ENCODE measurements around the gene FFAR1. TPM values are rescaled to one million over a fixed set of nuclear protein-coding genes. Genes with fewer than 3 reads are reported as not detected.

The FFAR1 gene
- total and polyA plus RNA-seq, 11 donors, result not detected

DNA sequence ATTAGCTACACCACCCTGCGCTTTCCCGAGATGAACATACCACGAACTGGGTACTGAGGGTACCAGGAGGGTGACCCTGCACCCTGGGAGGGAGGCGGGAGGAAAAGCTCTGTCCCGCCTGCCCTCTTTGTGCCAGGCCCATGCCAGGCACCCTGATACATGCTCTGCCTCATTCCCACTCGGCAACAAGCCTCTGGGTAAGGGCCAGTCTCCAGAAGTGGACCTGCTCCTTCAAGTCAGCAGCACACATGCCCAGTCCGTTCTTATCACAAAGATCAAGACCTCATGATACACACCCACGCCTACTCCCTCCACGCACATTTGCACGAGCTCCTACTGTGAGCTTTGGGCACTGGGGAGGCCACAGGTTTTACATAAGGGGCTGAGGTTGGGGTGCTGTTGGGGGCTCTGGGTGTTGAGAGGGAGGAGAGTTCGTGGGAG lies 2.0 kb upstream of the FFAR1 start:
- no peak overlapping the region for H3K27ac ChIP-seq
- intact Hi-C loops (cut with DNase I), result no loop called here
- H3K36me3 ChIP-seq, result no peaks in the 10 kb centered on the region
- DNase-seq (no peak), ATAC-seq (no peak)
- no peaks in the 10 kb centered on the region for H3K9me3 ChIP-seq
- no peak overlapping the region for H3K4me3 ChIP-seq
- TF ChIP-seq POLR2A (IDR thresholded peaks at IDR 0.05) (no peak), CTCF (IDR thresholded peaks at IDR 0.05) (no peak)
- peaks cover 0 to 9% (median 0%) of the 10 kb centered on the region in 9 donors for H3K27me3 ChIP-seq
- peaks cover 0 to 26% (median 0%) of the 10 kb centered on the region in 12 donors for H3K4me1 ChIP-seq
- WGBS, 4 donors, result 70 to 78% (median 73%) methylated on average over 10 to 11 of the region's 11 CpGs

DNA sequence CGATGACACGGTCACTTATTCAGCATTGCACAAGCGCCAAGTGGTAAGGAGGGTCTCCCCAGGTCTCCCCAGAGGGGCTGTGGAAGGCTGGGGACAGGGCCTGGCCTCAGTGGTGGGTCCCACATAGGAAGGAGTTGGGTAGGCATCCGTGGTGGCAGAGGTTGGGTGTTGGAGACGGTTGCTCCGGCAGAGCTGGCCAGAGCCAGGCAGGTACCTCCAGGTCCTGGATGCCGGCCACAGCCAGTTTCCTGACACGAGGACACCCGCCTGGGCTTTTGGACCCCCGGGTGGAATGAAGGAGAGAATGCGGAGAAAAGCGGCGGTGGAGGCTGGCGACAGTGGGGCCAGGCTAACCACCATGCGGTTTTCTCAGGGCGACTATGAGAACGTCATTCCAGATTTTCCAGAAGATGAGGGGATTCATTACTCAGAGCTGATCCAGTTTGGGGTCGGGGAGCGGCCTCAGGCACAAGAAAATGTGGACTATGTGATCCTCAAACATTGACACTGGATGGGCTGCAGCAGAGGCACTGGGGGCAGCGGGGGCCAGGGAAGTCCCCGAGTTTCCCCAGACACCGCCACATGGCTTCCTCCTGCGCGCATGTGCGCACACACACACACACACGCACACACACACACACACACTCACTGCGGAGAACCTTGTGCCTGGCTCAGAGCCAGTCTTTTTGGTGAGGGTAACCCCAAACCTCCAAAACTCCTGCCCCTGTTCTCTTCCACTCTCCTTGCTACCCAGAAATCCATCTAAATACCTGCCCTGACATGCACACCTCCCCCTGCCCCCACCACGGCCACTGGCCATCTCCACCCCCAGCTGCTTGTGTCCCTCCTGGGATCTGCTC lies 1.3 kb upstream of the FFAR1 start:
- Histone ChIP-seq H3K4me1 (peaks cover 0 to 26% (median 0%) of the 10 kb centered on the region in 12 donors), H3K27me3 (peaks cover 0 to 9% (median 0%) of the 10 kb centered on the region in 9 donors), H3K9me3 (no peaks in the 10 kb centered on the region), H3K4me3 (no peak overlapping the region), H3K36me3 (no peaks in the 10 kb centered on the region), H3K27ac (peak overlapping the region in 1 of 12 donors; percentile 84)
- WGBS, 4 donors, result 63 to 76% (median 72%) methylated on average over 28 of the region's 28 CpGs
- DNase-seq (peak in 1 of 5 donors; percentile 58), ATAC-seq (peak in 1 of 4 donors; percentile 51)
- no peak for TF ChIP-seq CTCF (IDR thresholded peaks at IDR 0.05)
- TF ChIP-seq POLR2A (IDR thresholded peaks at IDR 0.05), result no peak
- intact Hi-C loops (cut with DNase I), result no loop called here

DNA sequence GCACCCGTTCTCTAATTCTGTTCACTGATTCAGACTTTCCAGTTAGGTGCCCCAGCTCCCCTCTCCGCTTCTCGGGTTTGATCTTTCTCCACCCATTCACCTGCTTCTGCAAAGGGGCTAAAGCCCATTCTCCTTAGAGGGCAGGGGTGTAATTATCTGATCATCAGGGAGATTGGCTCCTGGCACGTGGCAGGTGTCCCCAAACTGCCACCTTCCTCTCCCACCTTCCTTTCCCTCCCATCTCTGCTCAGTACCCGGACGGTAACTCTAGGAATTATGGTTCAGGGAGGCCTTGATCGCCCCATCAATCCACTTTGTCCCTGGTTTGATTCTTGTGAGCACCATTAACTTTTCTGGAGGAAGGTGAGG lies 212 bp downstream of the FFAR1 start:
- WGBS, 4 donors, result 78 to 85% (median 83%) methylated on average over 7 of the region's 7 CpGs
- Histone ChIP-seq H3K4me1 (peaks cover 0 to 31% (median 0%) of the 10 kb centered on the region in 12 donors), H3K27ac (peak overlapping the region in 1 of 12 donors; percentile 84), H3K27me3 (peaks cover 0 to 9% (median 0%) of the 10 kb centered on the region in 9 donors), H3K36me3 (no peaks in the 10 kb centered on the region), H3K4me3 (no peak overlapping the region), H3K9me3 (no peaks in the 10 kb centered on the region)
- DNase-seq, result peak in 1 of 5 donors; percentile 4
- intact Hi-C loops (cut with DNase I), result no loop called here
- no peak for ATAC-seq
- TF ChIP-seq POLR2A (IDR thresholded peaks at IDR 0.05) (no peak), CTCF (IDR thresholded peaks at IDR 0.05) (no peak)

DNA sequence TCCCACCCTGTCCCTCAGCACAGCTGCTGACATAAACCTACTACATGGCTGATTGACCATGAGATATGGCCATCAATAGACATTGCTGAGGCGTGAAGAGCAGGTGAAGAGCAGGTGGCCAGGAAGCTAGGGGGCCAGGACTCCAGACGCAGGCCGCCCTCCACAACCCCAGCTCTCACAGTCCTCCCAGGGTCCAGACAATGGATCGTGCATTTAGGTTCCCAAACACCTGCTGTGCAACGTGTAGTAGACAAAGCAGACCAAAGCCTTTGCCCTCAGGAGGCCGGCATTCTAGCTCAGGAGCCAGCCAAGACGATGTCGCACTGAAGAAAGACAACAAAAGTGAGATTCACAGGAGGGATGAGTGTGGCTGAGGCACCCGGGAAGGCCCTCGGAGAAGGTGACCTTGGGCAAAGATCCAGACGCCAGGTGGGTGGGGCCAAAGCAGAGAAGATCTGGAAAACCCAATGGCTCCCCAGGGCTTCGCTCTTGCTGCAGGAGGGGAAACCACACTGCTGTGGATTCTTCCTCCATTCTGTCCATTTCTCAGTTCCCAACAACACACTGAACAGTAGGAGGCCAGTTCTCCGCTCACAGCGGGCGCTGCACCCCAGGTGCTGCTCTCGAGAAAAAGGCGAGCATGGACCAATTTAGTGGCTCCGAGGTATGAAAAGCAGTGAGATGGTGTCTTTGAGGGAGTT lies 1.4 kb downstream of the FFAR1 start:
- WGBS, 4 donors, result 77 to 84% (median 81%) methylated on average over 15 to 18 of the region's 18 CpGs
- Histone ChIP-seq H3K27me3 (peaks cover 0 to 9% (median 0%) of the 10 kb centered on the region in 9 donors), H3K36me3 (no peaks in the 10 kb centered on the region), H3K4me3 (no peak overlapping the region), H3K9me3 (no peaks in the 10 kb centered on the region), H3K4me1 (peaks cover 0 to 32% (median 0%) of the 10 kb centered on the region in 12 donors), H3K27ac (no peak overlapping the region)
- no peak for ATAC-seq
- intact Hi-C loops (cut with DNase I), result no loop called here
- TF ChIP-seq CTCF (IDR thresholded peaks at IDR 0.05) (no peak), POLR2A (IDR thresholded peaks at IDR 0.05) (no peak)
- DNase-seq, result peak in 1 of 5 donors; percentile 47
